SU-DHL-6 (cell line): ENCODE measurements around the gene SAMSN1.
"Not testable (repeated sequence)": the region's sequence is repeated elsewhere in the genome, so short reads cannot be mapped to it uniquely, and the experiment has no call there.

Experiments used
- H2AFZ ChIP-seq: fragments of 200-600 bp; sonication (generic); 2 replicates; pipeline ENCODE4 v1.6.1; 2014; ENCODE audit warnings: low read depth, mild to moderate bottlenecking, moderate library complexity, mixed read lengths, antibody characterized with exemption, low read length; ENCODE audit not compliant: severe bottlenecking
- H3F3A ChIP-seq: fragments of 200-600 bp; shearing (Covaris generic); 2 replicates; pipeline ENCODE4 v1.6.0; 2016; ENCODE audit warnings: antibody characterized with exemption, mild to moderate bottlenecking; ENCODE audit not compliant: insufficient read depth
- H3K27ac ChIP-seq: fragments of 200-600 bp; sonication (generic); 2 replicates; pipeline ENCODE4 v1.5.1; 2016; ENCODE audit warnings: low read depth, mild to moderate bottlenecking, low read length, moderate library complexity, mixed read lengths
- H3K27me3 ChIP-seq: fragments of 200-600 bp; sonication (generic), shearing (Covaris generic); 2 replicates; pipeline ENCODE4 v1.6.0; 2014; ENCODE audit warnings: mild to moderate bottlenecking, low read length
- H3K36me3 ChIP-seq: fragments of 200-600 bp; sonication (generic); 2 replicates; pipeline ENCODE4 v1.6.1; 2014; ENCODE audit warnings: mild to moderate bottlenecking, low read length, mixed read lengths
- H3K4me2 ChIP-seq: fragments of 300-600, 200-600 bp; shearing (Covaris generic), sonication (generic); 2 replicates; pipeline ENCODE4 v1.6.0; 2014; ENCODE audit warnings: low read length, low read depth, mild to moderate bottlenecking; ENCODE audit not compliant: poor library complexity, severe bottlenecking
- H3K4me3 ChIP-seq: fragments of 200-600 bp; sonication (generic); 2 replicates; pipeline ENCODE4 v1.5.1; 2014; ENCODE audit warnings: antibody characterized with exemption, low read length, mild to moderate bottlenecking, mixed read lengths; ENCODE audit not compliant: insufficient read depth, poor library complexity, severe bottlenecking
- H3K79me2 ChIP-seq: fragments of 200-600 bp; sonication (generic); 2 replicates; pipeline ENCODE4 v1.6.1; 2014; ENCODE audit warnings: mild to moderate bottlenecking, low read length, moderate library complexity; ENCODE audit not compliant: insufficient read depth
- H3K9ac ChIP-seq: fragments of 200-600 bp; sonication (generic); 2 replicates; pipeline ENCODE4 v1.7.0; 2014; ENCODE audit warnings: mild to moderate bottlenecking, low read length
- H3K9me2 ChIP-seq: fragments of 200-600 bp; sonication (generic); replicated peaks from 2 replicates; pipeline ENCODE4 v1.6.1; 2014; ENCODE audit warnings: low read length; ENCODE audit not compliant: insufficient read depth
- H3K9me3 ChIP-seq: fragments of 200-600 bp; sonication (generic); 2 replicates; pipeline ENCODE4 v1.6.1; 2014; ENCODE audit warnings: low read length, mixed read lengths; ENCODE audit not compliant: insufficient read depth
- H4K20me1 ChIP-seq: fragments of 200-600 bp; sonication (generic); 2 replicates; pipeline ENCODE4 v1.6.1; 2014; ENCODE audit warnings: low read depth, mild to moderate bottlenecking, antibody characterized with exemption, low read length, moderate library complexity, mixed read lengths
- CTCF ChIP-seq: fragments of 200-600 bp; sonication (generic); IDR thresholded peaks from one replicate; pipeline ENCODE4 v1.5.1; 2017; ENCODE audit warnings: antibody characterized with exemption, mild to moderate bottlenecking, low read length, moderate library complexity; ENCODE audit not compliant: insufficient read depth, poor library complexity, severe bottlenecking
- EZH2phosphoT487 ChIP-seq: fragments of 200-600 bp; sonication (generic), shearing (Covaris generic); conservative IDR thresholded peaks from 2 replicates; pipeline ENCODE4 v1.6.1; 2018; ENCODE audit warnings: mild to moderate bottlenecking, antibody characterized with exemption, low read length, moderate library complexity, mixed read lengths

The SAMSN1 gene

DNA sequence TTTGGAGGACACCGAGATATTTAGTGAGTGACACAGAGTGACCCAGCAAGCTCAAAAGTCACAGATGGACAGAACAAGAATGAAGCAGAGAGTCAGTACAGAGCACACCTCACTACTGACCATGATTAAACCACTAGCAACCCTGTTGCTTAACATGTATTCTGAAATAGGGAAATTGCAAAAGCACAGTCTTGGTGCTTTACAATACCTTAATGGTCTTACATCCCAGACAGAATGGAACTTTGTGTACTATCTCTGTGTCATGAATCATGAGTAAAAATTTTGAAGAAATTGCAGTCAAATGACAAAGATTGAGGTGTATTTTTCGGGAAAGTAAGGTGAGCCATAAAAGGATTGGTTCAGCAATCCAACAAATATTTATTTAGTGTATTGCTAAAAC, 2.7 kb upstream of the SAMSN1 start:
- H3K27me3 ChIP-seq, result no peaks in the 10 kb centered on the region
- no peak overlapping the region for H3K4me2 ChIP-seq

GRCh38 chr21:14547834-14548513, 1.9 kb upstream of the SAMSN1 start:
- Histone ChIP-seq H3F3A (peaks cover 7% of the 10 kb centered on the region), H3K27ac (no peak overlapping the region), H3K9me3 (no peaks in the 10 kb centered on the region), H3K4me2 (no peak overlapping the region), H4K20me1 (no peaks in the 10 kb centered on the region), H3K36me3 (0 out of 2 replicates have a peak, but pooled peaks cover 4% of the 10 kb centered on the region), H3K79me2 (peaks cover 30% of the 10 kb centered on the region), H3K27me3 (no peaks in the 10 kb centered on the region), H2AFZ (no peak overlapping the region), H3K9me2 (no peaks in the 10 kb centered on the region), H3K4me3 (no peak overlapping the region), H3K9ac (no peak overlapping the region)
- TF ChIP-seq EZH2phosphoT487 (no peak), CTCF (no peak)

More for the DNA sequence above, 2.7 kb upstream of the SAMSN1 start:
- Histone ChIP-seq H3K79me2 (peaks cover 22% of the 10 kb centered on the region), H4K20me1 (no peaks in the 10 kb centered on the region), H3F3A (peaks cover 7% of the 10 kb centered on the region), H3K9me2 (no peaks in the 10 kb centered on the region), H2AFZ (no peak overlapping the region), H3K27ac (no peak overlapping the region), H3K9me3 (no peaks in the 10 kb centered on the region), H3K9ac (no peak overlapping the region), H3K4me3 (no peak overlapping the region), H3K36me3 (0 out of 2 replicates have a peak, but pooled peaks cover 4% of the 10 kb centered on the region)
- TF ChIP-seq CTCF, result no peak
- no peak for TF ChIP-seq EZH2phosphoT487

DNA sequence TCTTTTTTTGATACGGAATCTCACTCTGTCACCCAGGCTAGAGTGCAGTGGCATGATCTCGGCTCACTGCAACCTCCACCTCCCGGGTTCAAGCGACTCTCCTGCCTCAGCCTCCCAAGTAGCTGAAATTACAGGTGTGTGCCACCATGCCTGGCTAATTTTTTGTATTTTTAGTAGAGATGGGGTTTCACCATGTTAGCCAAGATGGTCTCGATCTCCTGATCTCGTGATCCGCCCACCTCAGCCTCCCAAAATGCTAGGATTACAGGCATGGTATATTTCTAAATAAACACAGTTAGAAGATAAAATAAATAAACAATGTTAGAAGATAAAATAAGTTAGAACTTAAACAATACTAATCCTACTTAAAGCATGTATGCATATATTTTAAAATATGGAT, 604 bp upstream of the SAMSN1 start:
- not testable (repeated sequence) for H3K4me3 ChIP-seq, H2AFZ ChIP-seq, H3K27ac ChIP-seq, H3K9ac ChIP-seq, H3K9me3 ChIP-seq, H3K36me3 ChIP-seq, H4K20me1 ChIP-seq, H3K27me3 ChIP-seq, H3K9me2 ChIP-seq, H3F3A ChIP-seq
- peaks cover 42% of the 10 kb centered on the region for H3K79me2 ChIP-seq
- H3K4me2 ChIP-seq, result peak overlapping the region; percentile 100

- Histone ChIP-seq H3K9me2 (no peaks in the 10 kb centered on the region), H3K9ac (peak overlapping the region; percentile 67), H3K27ac (peak overlapping the region; percentile 74; the same call in 1 of the 2 replicates), H3K4me3 (peak overlapping the region; percentile 93), H3F3A (peaks cover 10% of the 10 kb centered on the region), H3K79me2 (peaks cover 54% of the 10 kb centered on the region), H3K36me3 (0 out of 2 replicates have a peak, but pooled peaks cover 4% of the 10 kb centered on the region), H2AFZ (no peak overlapping the region), H3K4me2 (peak overlapping the region; percentile 100), H3K27me3 (no peaks in the 10 kb centered on the region), H4K20me1 (no peaks in the 10 kb centered on the region), H3K9me3 (no peaks in the 10 kb centered on the region)
- TF ChIP-seq EZH2phosphoT487, result no peak
- no peak for TF ChIP-seq CTCF
These were observed 2.1 kb downstream of the SAMSN1 start for GRCh38 chr21:14543983-14544382.
